Measurements from ENCODE around the gene TNRC6C.

DNA sequence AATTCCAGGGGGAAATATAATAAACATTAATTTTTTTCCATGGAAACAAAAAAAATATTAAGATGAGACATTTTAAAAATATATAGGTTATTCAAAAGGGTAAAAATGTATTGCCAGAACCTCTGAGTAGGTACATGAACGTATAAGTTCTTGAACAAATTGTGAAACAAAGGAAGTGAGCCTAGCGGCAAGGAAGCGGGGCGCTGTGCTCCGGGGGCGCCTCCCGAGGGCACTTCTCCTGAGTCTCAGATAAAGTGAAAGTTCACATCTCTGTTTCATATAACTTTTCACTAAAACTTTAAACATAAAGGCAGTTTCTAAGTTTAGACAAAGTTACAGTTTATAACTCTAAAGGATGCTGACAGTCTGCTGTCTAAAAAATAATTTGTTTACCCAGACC lies 52.3 kb downstream of the TNRC6C start:
- TF ChIP-seq, protein P1, sequence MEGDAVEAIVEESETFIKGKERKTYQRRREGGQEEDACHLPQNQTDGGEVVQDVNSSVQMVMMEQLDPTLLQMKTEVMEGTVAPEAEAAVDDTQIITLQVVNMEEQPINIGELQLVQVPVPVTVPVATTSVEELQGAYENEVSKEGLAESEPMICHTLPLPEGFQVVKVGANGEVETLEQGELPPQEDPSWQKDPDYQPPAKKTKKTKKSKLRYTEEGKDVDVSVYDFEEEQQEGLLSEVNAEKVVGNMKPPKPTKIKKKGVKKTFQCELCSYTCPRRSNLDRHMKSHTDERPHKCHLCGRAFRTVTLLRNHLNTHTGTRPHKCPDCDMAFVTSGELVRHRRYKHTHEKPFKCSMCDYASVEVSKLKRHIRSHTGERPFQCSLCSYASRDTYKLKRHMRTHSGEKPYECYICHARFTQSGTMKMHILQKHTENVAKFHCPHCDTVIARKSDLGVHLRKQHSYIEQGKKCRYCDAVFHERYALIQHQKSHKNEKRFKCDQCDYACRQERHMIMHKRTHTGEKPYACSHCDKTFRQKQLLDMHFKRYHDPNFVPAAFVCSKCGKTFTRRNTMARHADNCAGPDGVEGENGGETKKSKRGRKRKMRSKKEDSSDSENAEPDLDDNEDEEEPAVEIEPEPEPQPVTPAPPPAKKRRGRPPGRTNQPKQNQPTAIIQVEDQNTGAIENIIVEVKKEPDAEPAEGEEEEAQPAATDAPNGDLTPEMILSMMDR (IDR thresholded peaks at IDR 0.05), result no peak
- TF ChIP-seq POLR2A (IDR thresholded peaks at IDR 0.05) (no peak), POLR2AphosphoS5 (IDR thresholded peaks at IDR 0.05) (no peak), EP300 (IDR thresholded peaks at IDR 0.05) (no peak)

Measured in suprapubic skin (tissue), 4 donors.